GM19438 (cell line): ENCODE results near the gene CTSD.

Experiments
- ATAC-seq: cut with Tn5 transposase; IDR thresholded peaks from one replicate; pipeline ENCODE4 v1.9.1; 2021; ENCODE audit warnings: low read depth; ENCODE audit not compliant: unreplicated experiment

CTSD gene

DNA sequence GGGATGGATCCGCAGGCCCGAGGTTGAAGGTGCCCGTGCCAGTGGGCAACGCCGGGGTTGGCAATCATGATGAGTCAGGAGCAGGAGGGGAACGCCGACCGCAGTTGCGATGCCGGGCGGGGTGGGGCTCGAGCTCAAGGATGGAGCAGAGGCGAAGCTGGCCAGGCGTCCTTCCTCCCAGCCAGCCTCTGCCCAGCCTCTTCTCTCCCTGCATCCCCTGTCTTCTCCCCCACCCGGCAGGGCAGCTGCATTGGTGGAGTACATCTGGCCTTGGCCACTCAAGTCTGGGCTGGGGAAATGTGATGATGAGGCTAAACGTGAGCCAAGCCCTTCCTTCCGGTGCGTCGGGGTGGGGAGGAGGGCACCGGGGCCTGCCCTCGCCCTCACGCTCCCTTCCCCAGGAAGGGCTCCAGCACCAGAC is 17.2 kb downstream of the CTSD start:
- no peak for ATAC-seq

DNA sequence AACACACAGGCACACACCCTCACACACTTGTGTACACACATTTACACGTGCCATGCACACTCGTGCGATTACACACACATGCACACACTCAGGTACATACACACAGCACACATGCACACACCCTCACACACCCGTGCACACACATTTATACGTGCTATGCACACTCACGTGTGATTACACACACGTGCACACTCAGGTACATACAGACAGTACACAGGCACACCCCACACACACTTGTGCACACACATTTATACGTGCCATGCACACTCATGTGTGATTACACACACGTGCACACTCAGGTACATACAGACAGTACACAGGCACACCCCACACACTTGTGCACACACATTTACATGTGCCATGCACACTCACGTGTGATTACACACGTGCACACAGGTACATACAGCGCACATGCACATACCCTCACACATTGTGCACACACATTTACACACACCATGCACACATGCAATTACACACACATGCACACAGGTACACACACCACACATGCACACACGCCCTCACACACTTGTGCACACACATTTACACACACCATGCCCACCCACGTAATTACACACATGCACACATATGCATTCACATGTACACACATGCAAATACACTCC is 17.9 kb downstream of the CTSD start:
- no peak for ATAC-seq

DNA sequence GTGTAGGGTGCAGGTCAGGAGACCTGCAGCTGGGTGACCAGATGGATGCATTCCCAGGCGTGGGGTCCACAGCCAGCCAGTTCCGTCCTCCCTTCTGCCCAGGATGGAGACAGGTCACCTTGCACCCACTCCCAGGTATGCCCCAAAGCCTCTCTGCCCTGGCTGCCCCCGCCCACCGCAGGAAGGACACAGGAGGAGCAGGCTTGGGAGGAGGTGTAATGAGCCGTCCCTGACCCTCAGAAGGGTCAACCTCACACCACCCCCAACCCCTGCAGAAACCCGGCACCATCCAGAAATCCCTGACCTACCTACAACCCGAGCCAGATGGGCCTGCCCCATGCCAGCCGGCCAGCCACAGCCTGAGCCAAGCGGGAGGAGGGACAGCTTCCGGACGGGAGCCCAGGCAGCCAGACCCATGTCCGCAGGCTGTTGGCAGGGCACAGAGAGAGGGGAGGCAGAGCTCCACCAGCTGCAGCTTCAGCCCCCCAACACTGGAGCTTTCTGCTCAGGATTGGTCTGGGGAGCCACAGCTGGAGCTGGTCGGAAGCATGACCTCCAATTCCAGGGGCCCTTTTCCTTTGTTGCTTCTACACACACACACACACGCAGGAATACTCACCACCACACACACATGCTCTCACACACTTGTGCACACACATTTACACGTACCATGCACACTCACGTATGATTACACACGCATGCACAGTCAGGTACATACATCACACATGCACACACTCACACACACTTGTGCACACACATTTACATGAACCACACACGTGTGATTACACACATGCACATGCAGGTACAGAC is 18.6 kb downstream of the CTSD start:
- no peak for ATAC-seq

DNA sequence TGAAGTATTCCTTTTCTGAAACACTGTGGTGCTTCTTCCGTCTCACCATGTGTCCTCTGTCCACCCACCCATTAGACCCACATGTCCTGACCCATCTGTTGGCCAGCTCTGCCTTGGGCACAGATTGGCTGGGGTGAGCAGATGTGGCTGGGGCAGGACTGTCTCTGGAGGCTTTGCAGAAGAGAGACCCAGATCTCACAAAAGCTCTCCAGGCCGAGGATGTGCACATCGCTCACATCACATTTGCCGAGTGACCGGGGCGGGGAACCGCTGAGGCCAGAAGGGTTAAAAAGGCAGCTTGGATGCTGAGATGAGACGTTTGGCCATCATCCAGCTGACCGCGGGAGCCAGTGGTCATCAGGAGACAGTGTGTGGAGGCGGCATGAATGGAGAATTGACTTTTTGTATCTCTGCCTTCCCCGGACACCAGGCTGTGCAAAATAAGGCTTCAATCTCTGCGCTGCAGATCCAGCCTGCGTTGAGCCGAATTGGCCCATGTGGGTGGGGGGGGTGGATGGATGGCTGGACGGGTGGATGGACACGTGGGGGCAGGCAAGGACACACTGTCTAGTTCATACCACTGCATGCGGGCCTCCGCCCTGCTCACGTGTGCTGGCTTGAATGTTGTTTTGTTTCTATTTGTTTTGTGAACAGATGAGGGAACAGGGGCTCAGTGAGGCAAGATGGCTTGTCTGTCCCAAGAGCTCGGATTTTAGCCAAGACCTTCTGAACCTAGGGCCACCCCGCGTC is 19.4 kb downstream of the CTSD start:
- no peak for ATAC-seq

DNA sequence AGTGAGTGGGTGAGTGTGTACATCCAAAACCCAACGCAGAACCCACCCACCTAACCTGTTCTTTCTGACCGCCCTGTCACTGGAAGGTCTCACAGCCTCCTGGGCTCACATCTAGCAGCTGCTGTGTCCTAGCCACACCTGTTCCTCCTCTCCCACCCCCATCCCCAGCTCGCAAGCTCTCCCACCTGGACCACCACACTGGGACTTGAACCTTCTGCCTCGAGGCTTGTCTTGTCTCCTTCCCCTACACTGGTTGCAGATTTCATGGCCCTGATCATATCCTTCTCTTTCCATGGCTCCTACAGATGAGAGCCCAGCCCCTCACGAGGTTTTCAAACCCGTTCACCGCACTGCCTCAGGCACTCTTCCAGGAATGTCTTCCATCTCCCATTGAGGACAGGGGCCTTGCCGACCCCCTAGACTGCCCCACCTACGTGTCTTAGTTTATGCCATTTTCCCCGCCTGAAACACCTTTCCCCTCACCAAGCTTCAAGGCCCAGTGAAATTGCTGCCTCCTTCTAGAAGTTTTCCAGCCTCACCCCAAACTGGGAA is 20.1 kb downstream of the CTSD start:
- ATAC-seq = no peak

DNA sequence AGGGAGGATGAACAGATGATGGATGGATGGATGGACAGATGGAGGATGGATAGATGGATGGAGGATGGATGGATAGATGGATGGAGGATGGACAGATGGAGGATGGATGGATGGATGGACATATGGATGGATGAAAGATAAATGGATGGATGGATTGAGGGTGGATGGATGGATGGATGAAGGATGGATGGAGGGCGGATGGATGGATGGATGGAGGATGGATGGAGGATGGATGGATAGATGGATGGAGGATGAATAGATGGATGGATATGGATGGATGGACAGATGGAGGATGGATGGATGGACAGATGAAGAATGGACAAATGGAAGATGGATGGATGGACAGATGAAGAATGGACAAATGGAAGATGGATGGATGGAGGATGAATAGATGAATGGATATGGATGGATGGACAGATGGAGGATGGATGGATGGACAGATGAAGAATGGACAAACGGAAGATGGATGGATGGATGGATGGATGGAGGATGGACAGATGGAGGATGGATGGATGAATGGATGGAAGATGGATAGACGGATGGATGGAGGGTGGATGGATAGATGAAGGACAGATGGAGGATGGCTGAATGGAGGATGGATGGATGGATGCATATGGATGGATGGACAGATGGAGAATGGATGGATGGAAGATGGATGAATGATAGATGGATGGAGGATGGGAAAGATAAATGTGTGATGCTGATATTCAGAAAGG is 20.7 kb downstream of the CTSD start:
- no peak for ATAC-seq

DNA sequence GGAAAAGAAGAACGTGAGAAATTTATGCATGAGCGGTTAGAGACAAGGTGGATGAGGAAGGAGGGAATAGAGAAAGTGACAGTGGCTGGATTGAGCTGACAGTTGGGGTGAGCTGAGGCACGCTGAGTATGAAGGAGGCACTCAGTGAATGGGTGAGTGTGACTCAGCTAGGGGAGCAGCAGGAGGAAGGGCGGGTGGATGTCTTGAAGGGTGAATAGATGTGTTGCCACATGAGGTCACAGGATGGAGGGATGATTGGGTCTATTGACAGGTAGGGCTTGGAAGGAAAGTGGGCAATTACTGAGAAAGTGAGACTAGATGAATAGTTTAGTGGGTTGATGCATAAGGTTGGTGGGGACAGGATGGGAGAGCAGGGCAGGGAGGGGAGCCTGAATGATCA is 21.4 kb downstream of the CTSD start:
- ATAC-seq = no peak

DNA sequence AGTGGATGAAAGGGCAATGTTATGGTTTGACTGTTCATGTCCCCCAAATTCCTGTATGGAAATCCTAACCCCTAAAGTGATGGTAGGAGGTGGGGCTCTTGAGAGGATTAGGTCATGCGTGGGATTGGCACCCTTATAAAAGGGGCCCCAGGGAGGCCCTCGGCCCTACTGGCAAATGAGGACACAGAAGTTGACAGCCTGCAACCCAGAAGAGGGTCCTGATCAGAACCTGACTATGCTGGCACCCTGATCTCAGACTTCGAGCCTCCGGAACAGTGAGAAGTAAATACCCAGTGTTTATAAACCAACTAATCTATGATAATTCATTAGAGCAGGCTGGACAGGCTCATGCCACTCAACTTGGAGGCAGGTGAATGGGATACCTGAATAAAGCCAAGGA is 22.0 kb downstream of the CTSD start:
- ATAC-seq = no peak

DNA sequence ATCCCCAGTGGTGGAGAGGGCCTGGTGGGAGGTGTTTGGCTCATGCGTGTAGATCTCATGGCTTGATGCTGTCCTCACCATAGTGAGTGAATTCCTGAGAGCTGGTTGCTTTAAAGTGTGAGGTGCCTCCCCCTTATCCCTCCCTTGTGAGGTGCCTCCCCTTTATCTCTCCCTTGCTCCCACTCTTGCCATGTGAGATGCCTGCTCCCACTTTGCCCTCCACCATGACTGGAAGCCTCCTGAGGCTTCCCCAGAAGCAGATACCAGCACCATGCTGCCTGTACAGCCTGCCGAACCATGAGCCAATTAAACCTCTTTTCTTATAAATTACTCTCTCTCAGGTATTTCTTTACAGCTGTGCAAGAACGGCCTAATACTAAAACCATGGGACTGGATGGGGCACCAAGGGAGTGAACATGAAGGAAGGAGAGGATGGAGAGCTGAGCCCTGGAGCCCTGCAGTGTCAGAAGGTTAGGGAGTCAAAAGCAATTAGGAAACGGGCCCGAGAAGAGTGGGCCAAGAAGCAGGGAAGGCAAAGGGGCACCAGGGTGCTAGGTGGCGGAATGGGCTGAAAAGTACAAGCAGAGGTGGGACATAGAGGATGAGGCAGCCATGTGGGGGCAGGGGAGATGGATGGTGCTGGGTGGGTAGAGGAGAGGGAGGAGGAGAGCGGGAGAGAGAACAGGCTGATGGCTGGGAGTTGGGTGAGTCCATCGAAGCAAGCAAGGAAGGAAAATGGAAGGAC is 22.8 kb downstream of the CTSD start:
- ATAC-seq = no peak

DNA sequence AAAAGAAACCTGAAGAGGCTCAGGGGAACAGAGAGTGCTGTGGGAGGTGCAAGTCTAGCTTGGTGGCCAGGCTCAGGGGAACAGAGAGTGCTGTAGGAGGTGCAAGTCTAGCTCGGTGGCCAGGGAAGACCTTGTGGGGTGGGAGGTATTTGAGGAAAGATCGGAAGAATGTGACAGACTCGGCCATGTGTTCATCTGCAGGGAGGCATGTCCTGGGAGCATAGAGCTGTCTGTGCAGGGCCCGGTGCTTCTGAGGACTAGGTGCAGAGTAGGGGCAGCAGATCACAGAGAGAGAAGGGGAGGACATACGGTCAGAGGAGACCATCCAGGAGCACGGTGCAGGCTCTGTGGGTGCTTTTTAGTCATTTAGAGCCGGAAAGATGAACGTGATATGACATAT is 24.2 kb downstream of the CTSD start:
- ATAC-seq = no peak

DNA sequence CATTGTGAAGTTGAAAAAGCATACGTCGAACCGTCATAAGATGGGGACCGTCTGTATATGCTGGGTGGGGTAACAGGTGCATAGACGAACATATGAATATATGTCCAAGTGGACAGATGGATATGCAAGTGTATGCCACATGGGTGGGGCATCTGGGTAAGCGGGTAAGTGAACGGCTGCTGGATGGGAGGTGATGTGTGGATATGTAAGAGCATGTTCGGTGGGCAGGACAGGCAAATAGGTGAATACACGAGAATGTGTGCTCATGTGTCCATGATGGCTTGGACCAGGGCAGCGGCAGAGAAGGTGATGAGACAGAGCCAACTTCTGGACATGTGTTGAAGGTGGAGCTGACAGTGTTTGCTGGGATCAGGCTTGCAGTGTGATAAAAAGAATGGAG is 25.3 kb downstream of the CTSD start:
- no peak for ATAC-seq

DNA sequence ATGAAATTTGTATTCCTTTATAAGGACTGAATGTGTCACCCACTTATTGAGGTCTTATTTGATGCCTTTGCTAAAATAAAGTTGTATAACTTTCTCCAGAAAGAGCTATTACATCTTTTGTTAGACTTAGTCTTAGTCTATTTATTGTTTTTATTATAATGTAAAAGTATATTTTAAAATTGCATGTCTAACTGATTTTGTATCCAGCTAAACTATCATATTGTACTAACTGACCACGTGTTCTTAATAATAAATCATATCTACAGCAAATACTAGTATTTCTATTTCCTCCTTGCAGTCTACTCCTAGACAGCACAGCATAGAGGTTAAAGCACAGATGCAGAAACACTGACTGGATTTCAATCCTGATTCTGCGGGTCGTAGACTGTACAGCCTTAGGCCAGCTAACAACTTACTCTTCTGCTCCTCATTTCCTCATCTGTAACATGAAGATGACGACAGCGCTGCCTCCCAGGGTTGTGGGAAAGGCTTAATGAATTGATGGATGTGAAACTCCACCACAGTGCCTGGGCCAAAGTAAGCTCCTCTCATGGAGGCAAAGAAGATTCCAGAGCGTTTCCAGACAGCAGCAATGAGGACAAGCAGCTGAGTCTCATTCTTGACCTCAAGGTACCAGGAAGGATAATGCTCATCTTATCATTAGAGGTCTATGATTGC is 26.5 kb downstream of the CTSD start:
- no peak for ATAC-seq

DNA sequence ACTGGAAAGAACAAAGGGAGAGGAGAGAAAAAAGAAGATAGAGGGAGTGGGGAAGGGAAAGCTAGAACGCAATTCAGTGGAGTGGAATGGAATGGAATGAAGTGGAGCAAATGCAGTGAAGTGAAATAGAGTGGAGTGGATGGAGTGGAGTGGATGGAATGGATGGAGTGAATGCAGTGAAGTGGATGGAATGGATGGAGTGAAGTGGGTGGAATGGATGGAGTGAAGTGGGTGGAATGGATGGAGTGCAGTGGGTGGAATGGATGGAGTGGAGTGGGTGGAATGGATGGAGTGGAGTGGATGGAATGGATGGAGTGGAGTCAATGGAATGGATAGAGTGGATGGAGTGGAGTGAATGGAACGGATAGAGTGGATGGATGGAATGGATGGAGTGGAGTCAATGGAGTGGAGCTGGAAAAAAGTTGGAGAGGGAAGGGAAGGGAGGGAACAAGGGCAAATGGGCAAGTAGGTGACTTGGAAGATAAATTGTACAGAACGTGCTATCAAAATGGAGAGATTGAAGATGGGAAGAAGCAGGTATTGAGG is 27.2 kb downstream of the CTSD start:
- no peak for ATAC-seq

DNA sequence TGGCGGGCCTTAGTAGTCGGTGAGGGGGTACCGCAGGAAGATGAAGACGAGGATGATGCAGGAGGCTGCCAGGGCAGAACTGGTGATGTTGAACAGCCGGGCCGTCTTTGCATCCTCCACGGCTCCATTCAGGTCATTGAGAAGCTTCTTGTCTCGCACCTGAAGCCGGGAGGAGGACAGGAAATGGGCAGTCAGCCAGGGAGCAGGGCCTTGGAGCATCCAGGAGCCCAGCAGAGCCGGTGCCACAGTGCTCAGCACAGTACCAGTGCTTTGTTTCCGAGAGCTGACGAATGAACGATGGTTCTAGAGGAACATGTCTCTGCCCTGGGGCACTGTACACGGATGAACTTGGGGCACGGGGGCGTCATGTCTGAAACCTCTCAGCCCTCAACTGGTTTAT is 28.5 kb downstream of the CTSD start:
- ATAC-seq = no peak

DNA sequence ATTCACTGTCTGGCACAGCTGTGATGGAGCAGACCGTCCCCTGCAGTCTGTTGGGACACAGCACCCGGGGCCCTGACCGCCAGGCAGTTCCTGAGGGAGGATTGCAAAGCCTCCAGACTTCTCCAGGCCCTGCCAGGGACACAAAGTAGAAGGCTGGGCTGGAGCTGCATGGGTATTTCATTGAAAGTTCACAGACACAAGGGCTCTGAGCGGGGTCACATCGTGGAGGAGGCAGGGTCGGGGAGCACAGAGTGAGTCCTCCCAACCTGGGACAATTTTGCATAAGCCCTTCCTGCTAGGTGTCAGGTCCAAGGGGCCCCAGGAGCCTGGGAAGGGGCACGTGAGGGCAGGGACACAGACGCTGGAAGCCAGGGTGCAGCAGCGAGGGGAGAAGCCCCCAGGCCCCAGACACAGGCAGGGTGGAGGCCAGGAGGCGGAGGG is 29.1 kb downstream of the CTSD start:
- no peak for ATAC-seq

DNA sequence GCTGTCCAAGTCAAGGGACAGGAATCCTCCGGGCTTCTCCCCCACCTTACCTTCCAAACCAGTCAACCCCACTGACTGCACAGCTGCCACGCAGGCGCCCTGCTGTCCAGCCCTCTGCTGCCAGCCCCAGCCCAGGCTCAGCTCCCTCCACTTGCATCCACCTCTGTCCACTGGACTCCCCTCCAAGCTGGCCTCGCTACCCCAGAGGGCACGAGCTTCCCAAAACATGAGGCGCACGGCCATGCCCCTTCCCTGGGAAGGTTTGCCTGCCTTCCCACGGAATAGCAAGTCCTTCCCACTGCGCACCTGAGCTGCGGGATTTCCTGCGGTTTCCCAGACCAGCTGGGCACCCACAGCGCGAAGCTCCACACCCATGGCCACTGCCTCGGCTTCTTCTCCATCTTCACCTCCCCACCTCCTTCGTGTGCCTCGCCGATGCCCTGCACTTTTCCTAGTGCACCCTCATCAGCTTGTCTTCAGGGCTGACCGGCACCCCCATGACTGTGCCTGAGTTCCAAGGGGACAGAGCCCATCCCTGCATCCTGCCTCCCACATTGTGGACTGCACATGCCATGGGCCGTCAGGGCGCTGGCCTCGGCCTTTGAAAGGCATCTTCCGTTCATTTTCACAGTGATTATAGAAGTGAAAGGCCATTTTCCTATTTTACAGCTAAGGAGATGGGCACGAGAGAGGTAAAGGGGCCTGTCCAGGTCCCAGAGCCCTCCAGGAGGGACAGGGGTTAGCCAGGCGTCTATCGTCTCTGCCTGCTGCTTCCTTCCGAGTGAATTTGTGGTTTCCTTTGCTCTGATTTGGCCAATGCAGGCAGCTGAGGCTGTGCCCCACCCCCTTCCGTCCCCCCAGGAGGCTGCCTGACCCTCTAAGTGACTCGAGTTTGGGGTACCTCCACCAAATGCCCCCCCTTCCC is 29.7 kb downstream of the CTSD start:
- no peak for ATAC-seq

DNA sequence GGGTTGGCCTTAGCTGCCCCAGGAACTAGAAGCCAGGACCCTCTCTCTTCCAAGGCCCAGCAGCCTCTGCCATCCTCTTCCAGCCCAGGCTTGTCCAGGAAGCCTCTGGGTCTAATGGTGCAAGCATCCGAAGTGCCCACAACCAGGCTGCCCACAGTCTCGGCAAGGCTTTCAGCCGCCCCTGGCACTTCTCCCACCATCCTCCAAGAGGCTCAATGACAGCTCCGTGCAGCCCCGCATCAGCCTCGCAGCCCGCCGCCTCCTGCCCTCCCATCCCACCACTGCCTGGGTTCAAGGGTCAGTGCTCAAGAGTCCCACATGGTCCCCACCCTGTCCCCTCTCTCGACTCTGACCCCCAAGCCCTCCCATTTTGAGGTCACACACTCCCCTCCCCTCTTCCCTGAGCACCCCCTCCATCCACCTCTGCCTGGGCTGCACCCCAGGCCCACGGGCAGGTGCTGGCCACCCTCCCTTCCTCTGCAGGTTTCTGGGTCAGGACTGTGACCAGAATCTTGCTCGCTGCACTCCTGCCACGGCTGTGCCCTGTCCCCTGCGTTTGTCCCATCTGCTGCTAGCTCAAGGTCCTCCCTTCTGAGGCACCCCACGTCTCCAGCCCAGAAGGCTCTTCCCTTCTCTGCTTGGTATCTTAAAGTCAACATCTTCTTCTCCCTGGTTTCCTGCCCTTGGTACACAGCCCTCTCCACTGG is 30.6 kb downstream of the CTSD start:
- no peak for ATAC-seq
